ENCODE results near the gene UBN1. TPM values are rescaled to one million over a fixed set of nuclear protein-coding genes. Genes with fewer than 3 reads are reported as not detected.
"Not testable (repeated sequence)": the region's sequence is repeated elsewhere in the genome, so short reads cannot be mapped to it uniquely, and the experiment has no call there.

UBN1 gene
- total RNA-seq, 2 donors from 2014 or later, result 43.8 to 55.9 TPM

- ATAC-seq (no peak), DNase-seq (ENCODE audit: low spot score) (no peak)
- no peak overlapping the region for H3K27ac Mint-ChIP-seq
- H3K4me3 Mint-ChIP-seq, result no peak overlapping the region
- peaks cover 0 to 3% of the 10 kb centered on the region in 2 donors for H3K4me1 Mint-ChIP-seq (ENCODE audit: low read depth in 2 of 2)
- H3K36me3 Mint-ChIP-seq, result peaks cover 9% of the 10 kb centered on the region
- H3K9me3 Mint-ChIP-seq, result no peaks in the 10 kb centered on the region
- no peaks in the 10 kb centered on the region for H3K27me3 Mint-ChIP-seq
Observed at GRCh38 chr16:4890026-4890425, 42.7 kb downstream of the UBN1 start.

- Mint-ChIP-seq H3K9me3 (no peaks in the 10 kb centered on the region), H3K27ac (no peak overlapping the region), H3K27me3 (no peaks in the 10 kb centered on the region), H3K4me3 (no peak overlapping the region), H3K4me1 (ENCODE audit: low read depth in 2 of 2) (peaks cover 0 to 3% of the 10 kb centered on the region in 2 donors), H3K36me3 (peaks cover 8% of the 10 kb centered on the region)
- no peak for ATAC-seq
- no peak for DNase-seq (ENCODE audit: low spot score)
Observed at GRCh38 chr16:4890686-4891085, 43.4 kb downstream of the UBN1 start.

DNA sequence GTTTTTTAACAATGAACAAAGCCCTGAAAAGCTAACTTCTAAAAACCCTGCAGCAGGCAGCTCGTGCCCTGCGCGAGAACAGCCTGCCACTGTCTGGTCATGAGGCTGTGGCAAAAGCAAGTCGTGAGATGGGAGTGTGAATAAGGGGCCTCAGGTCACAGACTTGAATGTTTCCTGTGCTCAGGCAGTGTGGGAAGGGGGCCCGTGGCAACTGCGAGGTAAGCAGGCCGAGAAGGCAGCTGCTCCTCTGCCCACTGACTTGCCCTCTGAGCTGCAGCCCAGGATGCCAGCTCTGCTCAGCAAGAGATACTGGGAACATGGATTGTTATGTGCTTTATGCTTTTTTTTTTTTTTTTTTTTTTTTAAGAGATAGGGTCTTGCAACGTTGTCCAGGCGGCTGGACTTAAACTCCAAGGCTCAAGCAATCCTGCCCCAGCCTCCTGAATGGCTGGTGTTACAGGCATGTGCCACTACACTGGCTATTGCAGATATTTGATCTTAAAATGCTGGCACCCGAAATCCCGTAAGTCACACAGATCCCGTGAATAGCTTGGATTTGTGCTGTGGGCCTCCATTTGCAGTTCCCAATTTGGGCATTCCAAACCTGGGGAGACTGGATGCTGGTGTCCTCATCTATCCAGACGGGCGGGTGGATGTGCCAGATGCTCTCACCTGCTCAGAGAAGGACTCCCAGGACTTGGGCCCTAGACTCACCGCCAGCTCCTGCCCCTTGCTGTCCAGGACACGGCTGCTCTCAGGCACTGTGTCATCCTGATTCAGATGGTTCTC lies 44.0 kb downstream of the UBN1 start:
- ATAC-seq, result no peak
- Mint-ChIP-seq H3K4me3 (no peak overlapping the region), H3K9me3 (no peaks in the 10 kb centered on the region), H3K4me1 (ENCODE audit: low read depth in 2 of 2) (no peaks in the 10 kb centered on the region), H3K36me3 (peaks cover 2% of the 10 kb centered on the region), H3K27me3 (no peaks in the 10 kb centered on the region), H3K27ac (no peak overlapping the region)
- no peak for DNase-seq (ENCODE audit: low spot score)

- no peaks in the 10 kb centered on the region for H3K27me3 Mint-ChIP-seq
- no peak overlapping the region for H3K27ac Mint-ChIP-seq
- H3K9me3 Mint-ChIP-seq, result no peaks in the 10 kb centered on the region
- no peak overlapping the region for H3K4me3 Mint-ChIP-seq
- H3K4me1 Mint-ChIP-seq (ENCODE audit: low read depth in 2 of 2), result no peaks in the 10 kb centered on the region
- no peak for ATAC-seq
- no peak for DNase-seq (ENCODE audit: low spot score)
- H3K36me3 Mint-ChIP-seq, result no peaks in the 10 kb centered on the region
Observed at GRCh38 chr16:4891886-4892216, 44.6 kb downstream of the UBN1 start.

DNA sequence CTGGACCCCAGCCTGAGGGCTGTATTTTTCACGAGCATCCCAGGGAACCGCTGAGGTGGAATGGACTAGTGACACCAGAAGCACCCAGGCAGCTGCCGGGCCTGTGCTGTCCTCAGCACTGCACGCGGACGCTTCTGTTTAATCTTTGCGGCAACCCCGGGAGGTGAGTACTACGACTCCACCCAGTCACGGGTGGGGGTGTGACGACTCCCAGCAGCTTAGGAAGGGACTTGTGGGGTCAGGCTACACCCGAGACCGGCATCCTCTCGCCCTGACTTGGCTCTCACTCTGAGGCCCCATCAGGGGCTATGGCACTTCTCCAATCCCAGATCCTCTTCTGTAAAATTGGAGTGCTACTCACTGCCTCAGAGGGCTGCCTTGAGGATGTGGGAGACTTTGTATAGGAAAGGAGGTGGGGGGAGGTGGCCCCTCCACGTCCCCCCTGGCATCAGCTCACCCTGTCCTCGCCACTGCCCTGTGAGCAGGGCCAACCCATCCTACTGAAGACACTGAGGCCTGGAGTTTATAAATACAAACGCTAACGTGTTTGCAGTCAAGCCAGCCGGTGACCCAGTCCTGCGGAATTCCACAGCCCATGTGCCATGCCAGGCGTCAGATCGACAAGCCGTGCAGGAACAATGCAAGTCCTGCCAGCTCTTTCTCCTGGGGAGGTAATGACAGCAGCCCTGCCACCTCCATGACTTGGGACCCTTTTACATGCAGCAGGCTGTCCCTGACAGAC lies 45.3 kb downstream of the UBN1 start:
- DNase-seq (ENCODE audit: low spot score) (no peak), ATAC-seq (no peak)
- H3K4me1 Mint-ChIP-seq (ENCODE audit: low read depth in 2 of 2), result no peaks in the 10 kb centered on the region
- no peak overlapping the region for H3K4me3 Mint-ChIP-seq
- H3K9me3 Mint-ChIP-seq, result no peaks in the 10 kb centered on the region
- no peaks in the 10 kb centered on the region for H3K27me3 Mint-ChIP-seq
- no peaks in the 10 kb centered on the region for H3K36me3 Mint-ChIP-seq
- H3K27ac Mint-ChIP-seq, result no peak overlapping the region

DNA sequence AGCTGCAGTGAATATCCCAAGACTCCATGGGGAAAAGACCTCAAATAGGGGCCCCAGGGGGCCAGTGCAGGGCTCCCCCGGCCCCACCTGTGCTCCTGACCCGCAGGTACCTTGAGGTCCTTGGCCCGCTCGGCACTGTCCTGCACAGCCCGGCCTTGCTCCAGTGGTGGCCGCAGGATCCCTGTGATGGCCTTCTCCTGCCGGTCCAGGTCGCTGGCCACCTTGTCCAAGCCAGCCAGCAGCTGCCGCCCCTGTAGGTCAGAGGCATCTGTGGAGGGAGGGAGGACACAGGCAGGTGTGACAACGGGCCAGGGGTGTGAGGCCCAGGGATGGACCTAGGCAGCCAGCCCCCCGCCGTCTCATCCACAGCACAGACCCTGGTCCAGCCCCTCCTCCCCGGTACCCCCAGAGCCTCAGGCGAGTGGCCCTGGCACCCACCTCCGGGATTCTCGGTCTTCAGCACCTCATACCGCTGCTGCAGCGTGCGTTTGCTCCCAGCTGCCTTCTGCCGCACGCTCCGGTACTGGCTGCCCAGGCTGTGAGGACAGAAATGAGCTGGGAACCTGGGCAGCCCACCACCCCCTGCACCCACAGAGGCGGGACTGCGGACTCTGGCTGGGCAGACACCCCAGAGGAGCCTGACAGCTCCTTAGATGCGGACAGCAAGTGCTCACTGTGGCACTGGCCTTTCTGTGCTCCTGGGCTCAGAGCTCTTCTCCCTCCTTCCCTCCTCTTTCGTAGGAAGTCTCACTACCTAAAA lies 46.0 kb downstream of the UBN1 start:
- no peak for DNase-seq (ENCODE audit: low spot score)
- Mint-ChIP-seq H3K36me3 (no peaks in the 10 kb centered on the region), H3K9me3 (no peaks in the 10 kb centered on the region), H3K4me1 (ENCODE audit: low read depth in 2 of 2) (no peaks in the 10 kb centered on the region), H3K4me3 (no peak overlapping the region), H3K27me3 (no peaks in the 10 kb centered on the region), H3K27ac (no peak overlapping the region)
- ATAC-seq, result no peak

GRCh38 chr16:4894276-4895150 lies 47.2 kb downstream of the UBN1 start:
- H3K36me3 Mint-ChIP-seq, result no peaks in the 10 kb centered on the region
- H3K4me1 Mint-ChIP-seq (ENCODE audit: low read depth in 2 of 2), result no peaks in the 10 kb centered on the region
- H3K27me3 Mint-ChIP-seq, result no peaks in the 10 kb centered on the region
- DNase-seq (ENCODE audit: low spot score) (no peak), ATAC-seq (no peak)
- no peak overlapping the region for H3K4me3 Mint-ChIP-seq
- H3K27ac Mint-ChIP-seq, result no peak overlapping the region
- no peaks in the 10 kb centered on the region for H3K9me3 Mint-ChIP-seq

DNA sequence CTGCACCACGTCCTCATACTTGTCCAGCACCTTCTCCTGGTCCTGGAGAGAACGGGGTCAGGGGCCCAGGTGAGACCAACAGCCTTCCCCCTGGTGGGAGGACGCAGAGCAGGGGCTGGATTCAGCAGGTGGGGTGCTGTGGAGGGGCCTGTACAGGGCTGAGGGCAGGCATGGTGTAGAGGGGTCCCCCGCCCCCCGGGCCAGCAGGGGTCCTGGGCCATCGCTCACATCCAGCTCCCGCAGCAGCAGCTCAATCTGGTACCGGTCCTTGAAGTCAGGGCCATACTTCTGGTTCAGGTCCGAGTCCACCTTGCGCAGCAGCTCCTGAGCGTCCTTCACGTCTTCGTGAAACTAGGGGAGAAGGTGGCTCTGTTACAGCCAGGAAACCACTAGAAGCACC lies 48.1 kb downstream of the UBN1 start:
- no peak overlapping the region for H3K4me3 Mint-ChIP-seq
- H3K36me3 Mint-ChIP-seq, result no peaks in the 10 kb centered on the region
- H3K27me3 Mint-ChIP-seq, result peaks cover 0 to 4% of the 10 kb centered on the region in 2 donors
- ATAC-seq (peak in 1 of 2 donors; percentile 29), DNase-seq (ENCODE audit: low spot score) (no peak)
- no peak overlapping the region for H3K27ac Mint-ChIP-seq
- no peaks in the 10 kb centered on the region for H3K9me3 Mint-ChIP-seq
- no peaks in the 10 kb centered on the region for H3K4me1 Mint-ChIP-seq (ENCODE audit: low read depth in 2 of 2)

DNA sequence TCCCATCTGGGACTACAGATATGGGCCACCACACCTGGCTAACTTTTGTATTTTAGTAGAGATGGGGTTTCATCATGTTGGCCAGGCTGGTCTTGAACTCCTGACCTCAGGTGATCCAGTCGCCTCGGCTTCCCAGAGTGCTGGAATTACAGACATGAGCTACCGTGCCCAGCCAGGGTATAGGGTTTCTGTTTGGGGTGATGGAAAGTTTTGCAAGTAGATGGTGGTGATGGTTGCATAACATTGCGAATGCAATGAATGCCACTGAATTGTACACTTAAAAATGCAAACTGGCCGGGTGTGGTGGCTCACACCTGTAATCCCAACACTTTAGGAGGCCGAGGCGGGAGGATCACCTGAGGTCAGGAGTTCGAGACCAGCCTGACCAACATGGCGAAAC lies 49.5 kb downstream of the UBN1 start:
- not testable (repeated sequence) for ATAC-seq; H3K4me1 Mint-ChIP-seq (ENCODE audit: low read depth in 2 of 2)

DNA sequence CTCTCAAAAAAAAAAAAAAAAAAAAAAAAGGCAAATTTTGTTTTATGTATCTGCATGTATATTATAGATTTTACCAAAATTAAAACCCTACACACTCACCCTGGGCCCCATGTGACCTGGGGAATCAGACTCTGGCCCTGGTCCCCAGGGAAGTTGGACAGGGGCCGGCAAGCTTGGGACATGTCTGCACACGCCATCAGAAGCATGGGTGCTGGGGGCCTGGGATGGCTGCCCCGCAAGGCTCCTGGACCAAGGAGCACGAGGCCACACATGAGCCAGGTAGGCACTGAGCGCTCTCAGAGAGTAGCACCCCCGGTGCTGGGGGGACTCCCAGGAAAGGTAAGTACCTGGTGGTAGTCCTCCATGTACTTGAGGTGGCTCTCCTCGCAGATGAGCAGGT lies 50.0 kb downstream of the UBN1 start:
- H3K27ac Mint-ChIP-seq, result no peak overlapping the region
- no peaks in the 10 kb centered on the region for H3K4me1 Mint-ChIP-seq (ENCODE audit: low read depth in 2 of 2)
- H3K9me3 Mint-ChIP-seq, result no peaks in the 10 kb centered on the region
- ATAC-seq (no peak), DNase-seq (ENCODE audit: low spot score) (no peak)
- peaks cover 0 to 4% of the 10 kb centered on the region in 2 donors for H3K27me3 Mint-ChIP-seq
- no peak overlapping the region for H3K4me3 Mint-ChIP-seq
- H3K36me3 Mint-ChIP-seq, result no peaks in the 10 kb centered on the region

More for the DNA sequence above, 49.5 kb downstream of the UBN1 start:
- H3K9me3 Mint-ChIP-seq; H3K36me3 Mint-ChIP-seq; DNase-seq (ENCODE audit: low spot score); H3K4me3 Mint-ChIP-seq; H3K27me3 Mint-ChIP-seq; H3K27ac Mint-ChIP-seq: not testable (repeated sequence)

GRCh38 chr16:4898811-4899473 lies 51.7 kb downstream of the UBN1 start:
- Mint-ChIP-seq H3K9me3 (no peaks in the 10 kb centered on the region), H3K4me1 (ENCODE audit: low read depth in 2 of 2) (no peaks in the 10 kb centered on the region), H3K27me3 (peaks cover under 1 to 4% of the 10 kb centered on the region in 2 donors), H3K4me3 (no peak overlapping the region), H3K36me3 (no peaks in the 10 kb centered on the region), H3K27ac (no peak overlapping the region)
- no peak for DNase-seq (ENCODE audit: low spot score)
- ATAC-seq, result no peak

- H3K4me1 Mint-ChIP-seq (ENCODE audit: low read depth in 2 of 2), result no peaks in the 10 kb centered on the region
- DNase-seq (ENCODE audit: low spot score), result no peak
- H3K36me3 Mint-ChIP-seq, result no peaks in the 10 kb centered on the region
- H3K4me3 Mint-ChIP-seq, result no peak overlapping the region
- H3K27ac Mint-ChIP-seq, result no peak overlapping the region
- peaks cover 5 to 8% of the 10 kb centered on the region in 2 donors for H3K27me3 Mint-ChIP-seq
- no peaks in the 10 kb centered on the region for H3K9me3 Mint-ChIP-seq
- ATAC-seq, result no peak
Observed at GRCh38 chr16:4899474-4899846, 52.2 kb downstream of the UBN1 start.

GRCh38 chr16:4900036-4900435 lies 52.8 kb downstream of the UBN1 start:
- Mint-ChIP-seq H3K4me3 (no peak overlapping the region), H3K27ac (no peak overlapping the region), H3K27me3 (peaks cover 6 to 10% of the 10 kb centered on the region in 2 donors), H3K36me3 (no peaks in the 10 kb centered on the region), H3K4me1 (ENCODE audit: low read depth in 2 of 2) (no peaks in the 10 kb centered on the region), H3K9me3 (no peaks in the 10 kb centered on the region)
- ATAC-seq (no peak), DNase-seq (ENCODE audit: low spot score) (no peak)

Data from natural killer cell treated with Interleukin-12 subunit alpha and Interleukin-12 subunit beta and Interleukin-15 and Interleukin-18, amount 100 ng/mL, for 72 hours (primary cell).